Subcutaneous abdominal adipose tissue (tissue), 5 donors: Measurements from ENCODE around the gene ATG2A.
A peak's percentile ranks its signal among the peaks of the same experiment; 100 is the strongest.

ENCODE experiments used
- H3K27ac ChIP-seq: one replicate; pipeline ENCODE4 v1.7.0; 2013; ENCODE audit warnings: low read depth, mild to moderate bottlenecking, inconsistent platforms, low read length, moderate library complexity
- H3K27me3 ChIP-seq, 5 donors: one replicate each; pipeline ENCODE4 v1.7.0; 2013; ENCODE audit warnings: low read length in 5 of 5, inconsistent platforms in 1 of 5; ENCODE audit not compliant: control insufficient read depth in 5 of 5, insufficient read depth in 4 of 5
- H3K36me3 ChIP-seq, 5 donors: one replicate each; pipeline ENCODE4 v1.7.0; 2013; ENCODE audit warnings: low read length in 5 of 5; ENCODE audit not compliant: control insufficient read depth in 5 of 5, insufficient read depth in 5 of 5
- H3K4me1 ChIP-seq, 5 donors: one replicate each; pipeline ENCODE4 v1.7.0; 2013; ENCODE audit warnings: low read length in 5 of 5, mild to moderate bottlenecking in 3 of 5, moderate library complexity in 1 of 5; ENCODE audit not compliant: control insufficient read depth in 5 of 5, insufficient read depth in 5 of 5
- H3K4me3 ChIP-seq, 5 donors: one replicate each; pipeline ENCODE4 v1.7.0; 2013; ENCODE audit warnings: low read length in 5 of 5, low read depth in 1 of 5
- H3K9ac ChIP-seq, 5 donors: one replicate each; pipeline ENCODE4 v1.7.0; 2013; ENCODE audit warnings: low read length in 5 of 5, mild to moderate bottlenecking in 4 of 5, moderate library complexity in 3 of 5
- H3K9me3 ChIP-seq, 5 donors: one replicate each; pipeline ENCODE4 v1.7.0; 2013; ENCODE audit warnings: low read length in 5 of 5; ENCODE audit not compliant: control insufficient read depth in 5 of 5
- donor health status: healthy.
- donor health status: healthy.
- donor health status: healthy.
- donor health status: healthy.
- donor health status: healthy.

ATG2A gene

GRCh38 chr11:64916040-64916774 is 802 bp downstream of the ATG2A start:
- H3K27me3 ChIP-seq, result no peaks in the 10 kb centered on the region
- peaks cover 7 to 33% (median 28%) of the 10 kb centered on the region in 5 donors for H3K4me1 ChIP-seq
- H3K27ac ChIP-seq, result peak overlapping the region; percentile 54
- H3K36me3 ChIP-seq, result peaks cover 0 to 33% (median 30%) of the 10 kb centered on the region in 5 donors
- peak overlapping the region; percentile 90 to 100 (median 92) for H3K4me3 ChIP-seq
- H3K9ac ChIP-seq, result peak overlapping the region; percentile 89 to 99 (median 97)
- no peaks in the 10 kb centered on the region for H3K9me3 ChIP-seq

GRCh38 chr11:64915376-64915887 is 1.6 kb downstream of the ATG2A start:
- H3K9ac ChIP-seq, result peak overlapping the region in 4 of 5 donors; percentile 96 to 99 (median 98)
- peak overlapping the region in 3 of 5 donors; percentile 92 to 100 (median 92) for H3K4me3 ChIP-seq
- peaks cover 7 to 33% (median 28%) of the 10 kb centered on the region in 5 donors for H3K4me1 ChIP-seq
- H3K36me3 ChIP-seq, result peaks cover 0 to 41% (median 38%) of the 10 kb centered on the region in 5 donors
- H3K27me3 ChIP-seq, result no peaks in the 10 kb centered on the region
- H3K27ac ChIP-seq, result no peak overlapping the region
- H3K9me3 ChIP-seq, result no peaks in the 10 kb centered on the region

- Histone ChIP-seq H3K9me3 (no peaks in the 10 kb centered on the region), H3K27ac (no peak overlapping the region), H3K27me3 (no peaks in the 10 kb centered on the region), H3K4me1 (peaks cover 7 to 33% (median 28%) of the 10 kb centered on the region in 5 donors), H3K4me3 (no peak overlapping the region), H3K9ac (no peak overlapping the region), H3K36me3 (peaks cover 0 to 54% (median 51%) of the 10 kb centered on the region in 5 donors)
These were observed 2.9 kb downstream of the ATG2A start for GRCh38 chr11:64914123-64914522.

GRCh38 chr11:64913171-64913727 is 3.8 kb downstream of the ATG2A start:
- peaks cover 7 to 26% (median 24%) of the 10 kb centered on the region in 5 donors for H3K4me1 ChIP-seq
- no peak overlapping the region for H3K27ac ChIP-seq
- H3K27me3 ChIP-seq, result no peaks in the 10 kb centered on the region
- no peak overlapping the region for H3K4me3 ChIP-seq
- H3K9me3 ChIP-seq, result no peaks in the 10 kb centered on the region
- peaks cover 0 to 62% (median 59%) of the 10 kb centered on the region in 5 donors for H3K36me3 ChIP-seq
- peak overlapping the region in 1 of 5 donors; percentile 12 for H3K9ac ChIP-seq

- no peak overlapping the region for H3K9ac ChIP-seq
- no peak overlapping the region for H3K27ac ChIP-seq
- H3K4me3 ChIP-seq, result no peak overlapping the region
- H3K4me1 ChIP-seq, result peaks cover 4 to 16% (median 14%) of the 10 kb centered on the region in 5 donors
- no peaks in the 10 kb centered on the region for H3K27me3 ChIP-seq
- peaks cover 0 to 78% (median 72%) of the 10 kb centered on the region in 5 donors for H3K36me3 ChIP-seq
- no peaks in the 10 kb centered on the region for H3K9me3 ChIP-seq
These were observed 5.3 kb downstream of the ATG2A start for GRCh38 chr11:64911689-64912088.

GRCh38 chr11:64911142-64911541 is 5.9 kb downstream of the ATG2A start:
- H3K9ac ChIP-seq, result no peak overlapping the region
- peaks cover 0 to 83% (median 78%) of the 10 kb centered on the region in 5 donors for H3K36me3 ChIP-seq
- no peaks in the 10 kb centered on the region for H3K27me3 ChIP-seq
- no peak overlapping the region for H3K27ac ChIP-seq
- peaks cover 2 to 10% (median 9%) of the 10 kb centered on the region in 5 donors for H3K4me1 ChIP-seq
- no peaks in the 10 kb centered on the region for H3K9me3 ChIP-seq
- no peak overlapping the region for H3K4me3 ChIP-seq

GRCh38 chr11:64910451-64911093 is 6.4 kb downstream of the ATG2A start:
- Histone ChIP-seq H3K9me3 (no peaks in the 10 kb centered on the region), H3K27me3 (no peaks in the 10 kb centered on the region), H3K36me3 (peaks cover 0 to 89% (median 83%) of the 10 kb centered on the region in 5 donors), H3K4me1 (peaks cover 0 to 5% (median 3%) of the 10 kb centered on the region in 5 donors), H3K9ac (no peak overlapping the region), H3K27ac (no peak overlapping the region), H3K4me3 (no peak overlapping the region)

GRCh38 chr11:64909653-64910343 is 7.2 kb downstream of the ATG2A start:
- Histone ChIP-seq H3K4me1 (no peaks in the 10 kb centered on the region), H3K9ac (no peak overlapping the region), H3K27me3 (no peaks in the 10 kb centered on the region), H3K27ac (no peak overlapping the region), H3K9me3 (no peaks in the 10 kb centered on the region), H3K36me3 (peaks cover 0 to 96% (median 90%) of the 10 kb centered on the region in 5 donors), H3K4me3 (no peak overlapping the region)

GRCh38 chr11:64908766-64909165 is 8.2 kb downstream of the ATG2A start:
- Histone ChIP-seq H3K27me3 (no peaks in the 10 kb centered on the region), H3K4me3 (no peak overlapping the region), H3K4me1 (no peaks in the 10 kb centered on the region), H3K9ac (no peak overlapping the region), H3K36me3 (peaks cover 0 to 91% (median 84%) of the 10 kb centered on the region in 5 donors), H3K9me3 (no peaks in the 10 kb centered on the region), H3K27ac (no peak overlapping the region)
